Measurements from ENCODE around the gene FEM1A. TPM values are rescaled to one million over a fixed set of nuclear protein-coding genes. Genes with fewer than 3 reads are reported as not detected.
A peak's percentile ranks its signal among the peaks of the same experiment; 100 is the strongest.

Gene FEM1A
- total and polyA plus RNA-seq, 4 donors = 5.6 to 14.6 (median 8.6) TPM

DNA sequence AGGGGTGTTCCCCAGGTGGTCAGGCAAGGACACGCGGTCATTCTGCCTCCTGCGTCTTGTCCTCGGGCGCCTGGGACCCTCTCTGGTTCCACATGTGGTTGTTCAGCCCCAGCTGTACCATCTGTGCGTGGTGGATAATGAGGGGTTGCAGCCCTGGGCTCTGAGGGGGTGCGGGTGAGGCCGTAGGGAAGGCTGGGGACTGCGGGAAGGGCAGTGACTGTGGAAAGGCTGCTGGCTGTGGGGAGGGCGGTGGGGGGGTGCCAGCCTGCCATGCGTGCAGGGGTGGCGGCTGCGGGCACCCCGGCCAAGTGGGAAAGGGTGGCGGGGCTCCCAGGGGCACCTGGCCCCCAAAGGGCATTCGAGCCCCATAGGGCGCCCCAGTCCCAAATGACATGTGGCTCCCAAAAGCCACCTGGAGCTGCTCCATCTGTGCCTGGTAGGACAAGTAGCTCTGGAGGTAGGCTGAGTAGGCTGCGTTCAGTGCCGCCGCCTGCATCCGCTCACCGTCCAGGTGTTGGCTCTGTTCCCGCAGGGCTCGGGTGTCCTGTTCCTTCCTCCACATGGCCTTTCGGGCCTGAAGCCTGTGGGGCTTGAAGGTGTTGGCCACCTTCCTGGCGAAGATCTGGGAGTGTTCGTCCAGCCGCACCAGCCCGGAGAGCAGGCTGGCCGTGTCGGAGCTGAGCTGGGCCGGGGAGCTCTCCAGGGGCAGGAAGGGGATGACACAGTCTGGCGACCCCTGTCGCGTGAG is 24.8 kb downstream of the FEM1A start:
- H3K9me3 ChIP-seq (ENCODE audit: control insufficient read depth in 4 of 4, insufficient read depth in 3 of 4, low read length in 3 of 4) = no peaks in the 10 kb centered on the region
- no peaks in the 10 kb centered on the region for H3K27me3 ChIP-seq (ENCODE audit: control insufficient read depth in 3 of 3, insufficient read depth in 3 of 3, low read length in 2 of 3)
- H3K27ac ChIP-seq (ENCODE audit: low read depth in 1 of 2, low read length in 1 of 2) = peak overlapping the region in 1 of 2 donors; percentile 59
- H3K9ac ChIP-seq (ENCODE audit: insufficient read depth in 1 of 2, low read length in 2 of 2) = no peak overlapping the region
- TF ChIP-seq, protein P1, sequence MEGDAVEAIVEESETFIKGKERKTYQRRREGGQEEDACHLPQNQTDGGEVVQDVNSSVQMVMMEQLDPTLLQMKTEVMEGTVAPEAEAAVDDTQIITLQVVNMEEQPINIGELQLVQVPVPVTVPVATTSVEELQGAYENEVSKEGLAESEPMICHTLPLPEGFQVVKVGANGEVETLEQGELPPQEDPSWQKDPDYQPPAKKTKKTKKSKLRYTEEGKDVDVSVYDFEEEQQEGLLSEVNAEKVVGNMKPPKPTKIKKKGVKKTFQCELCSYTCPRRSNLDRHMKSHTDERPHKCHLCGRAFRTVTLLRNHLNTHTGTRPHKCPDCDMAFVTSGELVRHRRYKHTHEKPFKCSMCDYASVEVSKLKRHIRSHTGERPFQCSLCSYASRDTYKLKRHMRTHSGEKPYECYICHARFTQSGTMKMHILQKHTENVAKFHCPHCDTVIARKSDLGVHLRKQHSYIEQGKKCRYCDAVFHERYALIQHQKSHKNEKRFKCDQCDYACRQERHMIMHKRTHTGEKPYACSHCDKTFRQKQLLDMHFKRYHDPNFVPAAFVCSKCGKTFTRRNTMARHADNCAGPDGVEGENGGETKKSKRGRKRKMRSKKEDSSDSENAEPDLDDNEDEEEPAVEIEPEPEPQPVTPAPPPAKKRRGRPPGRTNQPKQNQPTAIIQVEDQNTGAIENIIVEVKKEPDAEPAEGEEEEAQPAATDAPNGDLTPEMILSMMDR (IDR thresholded peaks at IDR 0.05; ENCODE audit: control extremely low read depth, extremely low read depth) = no peak
- 89 to 91% methylated on average over 35 of the region's 35 CpGs for WGBS, 2 donors
- peaks cover 0 to 24% (median 10%) of the 10 kb centered on the region in 4 donors for H3K36me3 ChIP-seq (ENCODE audit: control insufficient read depth in 4 of 4, insufficient read depth in 4 of 4, low read length in 4 of 4)
- ATAC-seq (ENCODE audit: insufficient read depth, low FRiP score) (no peak), DNase-seq (no peak)
- H3K4me1 ChIP-seq (ENCODE audit: control insufficient read depth in 5 of 5, insufficient read depth in 5 of 5, low read length in 5 of 5) = peaks cover 0 to 9% (median 0%) of the 10 kb centered on the region in 5 donors
- no peak overlapping the region for H3K4me3 ChIP-seq

DNA sequence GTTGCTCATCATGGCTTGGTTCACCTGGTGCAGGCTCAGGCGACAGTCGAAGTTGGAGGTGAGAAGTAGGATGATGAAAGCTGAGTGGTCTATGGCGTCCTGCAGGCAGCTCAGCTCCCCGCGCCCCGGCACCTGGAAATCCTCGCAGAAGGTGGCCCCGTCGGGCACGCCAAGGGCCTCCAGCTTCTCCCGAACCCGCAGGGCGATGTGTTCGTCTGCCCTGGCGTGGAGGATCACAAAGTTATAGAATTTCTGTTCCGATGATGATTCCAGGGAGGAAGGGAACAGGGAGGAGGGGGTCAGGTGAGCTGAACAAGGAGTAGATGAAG is 25.4 kb downstream of the FEM1A start:
- 96 to 99% methylated on average over 16 of the region's 16 CpGs for WGBS, 2 donors
- no peak overlapping the region for H3K9ac ChIP-seq (ENCODE audit: insufficient read depth in 1 of 2, low read length in 2 of 2)
- peaks cover 0 to 24% (median 10%) of the 10 kb centered on the region in 4 donors for H3K36me3 ChIP-seq (ENCODE audit: control insufficient read depth in 4 of 4, insufficient read depth in 4 of 4, low read length in 4 of 4)
- ATAC-seq (ENCODE audit: insufficient read depth, low FRiP score) (no peak), DNase-seq (no peak)
- H3K27me3 ChIP-seq (ENCODE audit: control insufficient read depth in 3 of 3, insufficient read depth in 3 of 3, low read length in 2 of 3) = no peaks in the 10 kb centered on the region
- peaks cover 0 to 5% (median 0%) of the 10 kb centered on the region in 5 donors for H3K4me1 ChIP-seq (ENCODE audit: control insufficient read depth in 5 of 5, insufficient read depth in 5 of 5, low read length in 5 of 5)
- TF ChIP-seq, protein P1 (IDR thresholded peaks at IDR 0.05; ENCODE audit: control extremely low read depth, extremely low read depth) = no peak
- no peak overlapping the region for H3K27ac ChIP-seq (ENCODE audit: low read depth in 1 of 2, low read length in 1 of 2)
- H3K4me3 ChIP-seq = no peak overlapping the region
- H3K9me3 ChIP-seq (ENCODE audit: control insufficient read depth in 4 of 4, insufficient read depth in 3 of 4, low read length in 3 of 4) = no peaks in the 10 kb centered on the region

DNA sequence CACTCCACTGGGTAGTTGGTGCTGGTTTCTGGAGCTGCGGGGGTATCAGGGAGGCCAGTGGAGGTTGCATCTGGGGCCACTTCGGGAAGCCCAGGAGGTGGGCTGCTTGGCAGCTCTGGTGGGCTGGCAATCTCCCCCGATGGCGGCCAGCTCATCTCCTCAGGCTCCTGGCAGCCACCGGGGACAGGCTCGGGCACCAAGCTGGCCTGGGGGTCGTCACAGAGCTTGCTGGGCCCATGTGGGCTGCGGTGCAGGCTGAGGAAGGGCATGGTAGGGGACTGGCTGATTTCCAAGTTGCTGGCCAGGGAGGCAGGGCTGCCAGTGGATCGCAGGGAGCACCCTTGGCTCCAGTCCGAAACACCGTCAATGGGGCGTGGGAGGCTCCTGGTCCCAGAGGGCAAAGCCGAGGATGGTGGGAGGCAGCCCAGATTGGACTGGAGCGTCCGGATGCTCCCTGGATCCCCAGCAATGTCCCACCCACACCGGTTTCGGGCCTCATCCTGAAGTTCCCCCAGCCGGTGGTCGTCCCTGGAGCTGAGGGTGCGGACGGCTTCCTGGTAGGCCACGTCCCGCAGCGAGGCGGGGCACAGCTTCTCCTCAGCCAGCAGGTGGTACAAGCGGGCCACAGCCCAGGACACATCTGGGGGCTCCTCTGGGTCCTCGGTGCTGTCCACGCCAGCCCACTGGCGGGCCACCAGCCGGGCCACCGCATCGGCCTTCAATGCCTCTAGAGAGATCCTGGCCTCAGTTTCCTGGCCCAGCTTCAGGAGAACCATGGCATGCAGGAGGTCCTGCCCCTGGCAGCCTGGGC is 26.1 kb downstream of the FEM1A start:
- TF ChIP-seq, protein P1 (IDR thresholded peaks at IDR 0.05; ENCODE audit: control extremely low read depth, extremely low read depth) = no peak
- Histone ChIP-seq H3K9ac (ENCODE audit: insufficient read depth in 1 of 2, low read length in 2 of 2) (no peak overlapping the region), H3K4me1 (ENCODE audit: control insufficient read depth in 5 of 5, insufficient read depth in 5 of 5, low read length in 5 of 5) (peaks cover 0 to 4% (median 0%) of the 10 kb centered on the region in 5 donors), H3K27me3 (ENCODE audit: control insufficient read depth in 3 of 3, insufficient read depth in 3 of 3, low read length in 2 of 3) (no peaks in the 10 kb centered on the region), H3K27ac (ENCODE audit: low read depth in 1 of 2, low read length in 1 of 2) (peak overlapping the region in 1 of 2 donors; percentile 20), H3K9me3 (ENCODE audit: control insufficient read depth in 4 of 4, insufficient read depth in 3 of 4, low read length in 3 of 4) (no peaks in the 10 kb centered on the region), H3K4me3 (no peak overlapping the region), H3K36me3 (ENCODE audit: control insufficient read depth in 4 of 4, insufficient read depth in 4 of 4, low read length in 4 of 4) (peaks cover 0 to 24% (median 10%) of the 10 kb centered on the region in 4 donors)
- ATAC-seq (ENCODE audit: insufficient read depth, low FRiP score) (no peak), DNase-seq (no peak)
- WGBS, 2 donors = 94 to 96% methylated on average over 30 to 32 of the region's 32 CpGs
